ENCODE results near the gene TMEM170A.

DNA sequence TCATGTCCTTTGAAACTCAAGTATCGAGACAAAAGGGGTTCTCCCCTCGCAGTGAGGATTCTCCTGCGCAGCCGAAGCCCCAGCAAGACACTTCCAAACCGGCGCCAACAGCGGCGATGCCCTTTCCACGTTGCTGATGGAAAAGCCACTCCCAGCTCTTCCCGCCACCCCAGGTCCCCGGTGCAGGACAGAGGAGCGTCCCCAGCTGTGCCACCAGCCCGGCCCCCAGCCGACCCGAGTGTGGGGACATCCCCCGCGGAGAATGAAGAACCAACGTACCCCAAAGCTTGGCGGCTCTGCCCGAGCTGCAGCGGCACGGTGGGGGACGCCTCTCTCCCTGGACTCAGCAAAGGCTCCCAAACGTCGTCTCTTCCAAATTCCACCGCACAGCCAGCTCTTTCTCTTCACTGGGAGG is 30.2 kb upstream of the TMEM170A start:
- TF ChIP-seq, protein P1, sequence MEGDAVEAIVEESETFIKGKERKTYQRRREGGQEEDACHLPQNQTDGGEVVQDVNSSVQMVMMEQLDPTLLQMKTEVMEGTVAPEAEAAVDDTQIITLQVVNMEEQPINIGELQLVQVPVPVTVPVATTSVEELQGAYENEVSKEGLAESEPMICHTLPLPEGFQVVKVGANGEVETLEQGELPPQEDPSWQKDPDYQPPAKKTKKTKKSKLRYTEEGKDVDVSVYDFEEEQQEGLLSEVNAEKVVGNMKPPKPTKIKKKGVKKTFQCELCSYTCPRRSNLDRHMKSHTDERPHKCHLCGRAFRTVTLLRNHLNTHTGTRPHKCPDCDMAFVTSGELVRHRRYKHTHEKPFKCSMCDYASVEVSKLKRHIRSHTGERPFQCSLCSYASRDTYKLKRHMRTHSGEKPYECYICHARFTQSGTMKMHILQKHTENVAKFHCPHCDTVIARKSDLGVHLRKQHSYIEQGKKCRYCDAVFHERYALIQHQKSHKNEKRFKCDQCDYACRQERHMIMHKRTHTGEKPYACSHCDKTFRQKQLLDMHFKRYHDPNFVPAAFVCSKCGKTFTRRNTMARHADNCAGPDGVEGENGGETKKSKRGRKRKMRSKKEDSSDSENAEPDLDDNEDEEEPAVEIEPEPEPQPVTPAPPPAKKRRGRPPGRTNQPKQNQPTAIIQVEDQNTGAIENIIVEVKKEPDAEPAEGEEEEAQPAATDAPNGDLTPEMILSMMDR (conservative IDR thresholded peaks at IDR 0.05) = no peak
- no peak for TF ChIP-seq ZFX (IDR thresholded peaks at IDR 0.05)

Data from C4-2B (cell line).